IMR-90 (cell line): Measurements from ENCODE around the gene MYRFL. TPM values are rescaled to one million over a fixed set of nuclear protein-coding genes. Genes with fewer than 3 reads are reported as not detected.

Experiments used
- ATAC-seq: fragments of 200-7000 bp; cut with Tn5 transposase; 2 replicates; pipeline ENCODE4 v1.9.1; 2020; ENCODE audit warnings: low read depth, mild to moderate bottlenecking, moderate library complexity
- BruUV-seq: library from RNA; stranded (reverse); fragments of 400-500 nt; replicated peaks from 2 replicates; lab custom pipeline; 2021; lab: Mats Ljungman, UMichigan
- CTCF ChIA-PET: fragments of 300-600 bp; formaldehyde crosslinking; extraction: SDS; loops from one replicate; lab custom pipeline; 2021; ENCODE audit warnings: antibody characterized with exemption; lab: Yijun Ruan, JAX
- POLR2A ChIA-PET: fragments of 300-600 bp; sonication (Branson Sonifier 250); formaldehyde crosslinking; loops from one replicate; lab custom pipeline; 2022; ENCODE audit warnings: antibody characterized with exemption; ENCODE audit not compliant: unreplicated experiment; lab: Charles Lee
- DNase-seq: peaks from one replicate; pipeline ENCODE4 v3.0.0; 2013
- H2AFZ ChIP-seq: replicated peaks from 2 replicates; pipeline ENCODE3; 2013; ENCODE audit warnings: low read length, mild to moderate bottlenecking; ENCODE audit not compliant: poor library complexity
- H2AK5ac ChIP-seq: 2 replicates; pipeline ENCODE4 v1.6.1; 2013; ENCODE audit warnings: low read depth, low read length, inconsistent platforms
- H2AK9ac ChIP-seq: replicated peaks from 2 replicates; pipeline ENCODE3; 2013; ENCODE audit warnings: mild to moderate bottlenecking, low read depth, low read length, moderate library complexity; ENCODE audit not compliant: poor library complexity
- H2BK120ac ChIP-seq: 2 replicates; pipeline ENCODE4 v1.6.1; 2013; ENCODE audit warnings: low read depth, low read length, inconsistent platforms
- H2BK15ac ChIP-seq: 3 replicates; pipeline ENCODE4 v1.6.1; 2013; ENCODE audit warnings: low read depth, low read length, inconsistent platforms
- H2BK20ac ChIP-seq: 2 replicates; pipeline ENCODE4 v1.6.1; 2013; ENCODE audit warnings: low read depth, mild to moderate bottlenecking, inconsistent platforms, low read length, moderate library complexity
- H2BK5ac ChIP-seq: 2 replicates; pipeline ENCODE4 v1.6.1; 2013; ENCODE audit warnings: mild to moderate bottlenecking, low read depth, low read length, inconsistent platforms; ENCODE audit not compliant: poor library complexity, severe bottlenecking
- H3K14ac ChIP-seq: replicated peaks from 2 replicates; pipeline ENCODE4 v1.6.1; 2013; ENCODE audit warnings: low read depth, low read length, inconsistent platforms
- H3K18ac ChIP-seq: 2 replicates; pipeline ENCODE4 v1.6.1; 2013; ENCODE audit warnings: low read depth, low read length, control low read depth
- H3K23ac ChIP-seq: 2 replicates; pipeline ENCODE4 v1.6.1; 2013; ENCODE audit warnings: low read depth, low read length, inconsistent platforms
- H3K27ac ChIP-seq: 2 replicates; pipeline ENCODE4 v1.5.1; 2013; ENCODE audit warnings: mild to moderate bottlenecking, control low read depth, low read length; ENCODE audit not compliant: insufficient read depth
- H3K27me3 ChIP-seq: 2 replicates; pipeline ENCODE4 v1.6.1; 2013; ENCODE audit warnings: low read length; ENCODE audit not compliant: control insufficient read depth, insufficient read depth
- H3K36me3 ChIP-seq: 2 replicates; pipeline ENCODE4 v1.6.1; 2013; ENCODE audit warnings: low read length, mixed read lengths; ENCODE audit not compliant: control insufficient read depth, insufficient read depth
- H3K4ac ChIP-seq: 2 replicates; pipeline ENCODE4 v1.6.1; 2013; ENCODE audit warnings: low read depth, low read length, inconsistent platforms
- H3K4me1 ChIP-seq: 2 replicates; pipeline ENCODE4 v1.6.1; 2013; ENCODE audit warnings: low read length, mixed read lengths; ENCODE audit not compliant: control insufficient read depth, insufficient read depth
- H3K4me2 ChIP-seq: 2 replicates; pipeline ENCODE4 v1.6.1; 2013; ENCODE audit warnings: low read depth, mild to moderate bottlenecking, control low read depth, low read length, moderate library complexity
- H3K4me3 ChIP-seq: 2 replicates; pipeline ENCODE4 v1.5.1; 2013; ENCODE audit warnings: low read depth, mild to moderate bottlenecking, control low read depth, low read length, moderate library complexity; ENCODE audit not compliant: insufficient read depth
- H3K56ac ChIP-seq: 2 replicates; pipeline ENCODE4 v1.6.1; 2013; ENCODE audit warnings: low read length, inconsistent platforms; ENCODE audit not compliant: insufficient read depth; ENCODE audit errors: extremely low read depth
- H3K79me1 ChIP-seq, 2 experiments: 2 replicates each; pipeline ENCODE4 v1.6.1; 2013; ENCODE audit warnings: low read length in 2 of 2, inconsistent platforms in 1 of 2, low read depth in 1 of 2
- H3K9ac ChIP-seq: 2 replicates; pipeline ENCODE4 v1.6.1; 2013; ENCODE audit warnings: low read depth, low read length, control low read depth
- H3K9me1 ChIP-seq: 2 replicates; pipeline ENCODE4 v1.6.1; 2013; ENCODE audit warnings: low read length, inconsistent platforms; ENCODE audit not compliant: insufficient read depth
- H3K9me3 ChIP-seq: 2 replicates; pipeline ENCODE4 v1.6.1; 2013; ENCODE audit warnings: low read length; ENCODE audit not compliant: control insufficient read depth, insufficient read depth
- H4K20me1 ChIP-seq: 2 replicates; pipeline ENCODE4 v1.6.1; 2013; ENCODE audit warnings: low read length, inconsistent platforms; ENCODE audit not compliant: insufficient read depth
- H4K5ac ChIP-seq: 2 replicates; pipeline ENCODE4 v1.6.1; 2013; ENCODE audit warnings: mild to moderate bottlenecking, low read depth, low read length, control low read depth
- H4K8ac ChIP-seq, 2 experiments: 2 replicates each; pipeline ENCODE4 v1.6.1; 2013; ENCODE audit warnings: low read depth in 2 of 2, low read length in 2 of 2, control low read depth in 1 of 2, inconsistent platforms in 1 of 2
- H4K91ac ChIP-seq: 2 replicates; pipeline ENCODE4 v1.6.1; 2013; ENCODE audit warnings: low read depth, low read length, inconsistent platforms; ENCODE audit not compliant: insufficient read depth
- BHLHE40 ChIP-seq: fragments of 150-350 bp; IDR thresholded peaks from 2 replicates; pipeline ENCODE4 v1.6.1; 2016; ENCODE audit warnings: mild to moderate bottlenecking, low read depth, low read length
- CHD1 ChIP-seq: IDR thresholded peaks from 2 replicates; pipeline ENCODE4 v1.6.1; 2012; ENCODE audit warnings: low read depth, low read length, improper control_type of control experiment
- CTCF ChIP-seq: conservative IDR thresholded peaks from 2 replicates; pipeline ENCODE4 v1.5.1; 2012; ENCODE audit warnings: mild to moderate bottlenecking, low read depth, low read length, improper control_type of control experiment
- ELK1 ChIP-seq: fragments of 150-350 bp; IDR thresholded peaks from 2 replicates; pipeline ENCODE4 v1.6.1; 2016; ENCODE audit warnings: low read depth, mild to moderate bottlenecking, low read length, moderate library complexity, borderline replicate concordance
- FOS ChIP-seq: fragments of 150-350 bp; IDR thresholded peaks from 2 replicates; pipeline ENCODE4 v1.6.1; 2016; ENCODE audit warnings: low read depth, low read length
- MXI1 ChIP-seq: IDR thresholded peaks from 2 replicates; pipeline ENCODE4 v1.6.1; 2012; ENCODE audit warnings: low read depth, mild to moderate bottlenecking, low read length, moderate library complexity, borderline replicate concordance
- NFE2L2 ChIP-seq: fragments of 150-350 bp; IDR thresholded peaks from 2 replicates; pipeline ENCODE4 v1.6.1; 2016; ENCODE audit warnings: low read depth, mild to moderate bottlenecking, low read length
- POLR2A ChIP-seq: IDR thresholded peaks from 2 replicates; pipeline ENCODE4 v1.6.1; 2012; ENCODE audit warnings: mild to moderate bottlenecking, low read depth, low read length
- RAD21 ChIP-seq: IDR thresholded peaks from 2 replicates; pipeline ENCODE4 v1.6.1; 2012; ENCODE audit warnings: low read length, improper control_type of control experiment
- RCOR1 ChIP-seq: IDR thresholded peaks from 2 replicates; pipeline ENCODE4 v1.6.1; 2012; ENCODE audit warnings: mild to moderate bottlenecking, low read length, improper control_type of control experiment; ENCODE audit not compliant: insufficient replicate concordance
- RFX5 ChIP-seq: IDR thresholded peaks from 2 replicates; pipeline ENCODE4 v1.8.0; 2012; ENCODE audit warnings: low read depth, mild to moderate bottlenecking, low read length, moderate library complexity
- SMC3 ChIP-seq: fragments of 150-350 bp; IDR thresholded peaks from 2 replicates; pipeline ENCODE4 v1.6.1; 2016; ENCODE audit warnings: low read depth, mild to moderate bottlenecking, antibody characterized with exemption, low read length, moderate library complexity
- USF2 ChIP-seq: fragments of 150-350 bp; IDR thresholded peaks from 2 replicates; pipeline ENCODE4 v1.6.1; 2017; ENCODE audit warnings: mild to moderate bottlenecking, antibody characterized with exemption, low read length, low read depth
- WGBS, 2 experiments: methylation state at CpG; one replicate each; pipeline versions ENCODE4 v1.1.5 to v1.1.7; 2013; ENCODE audit warnings: missing lambda C conversion rate in 2 of 2; ENCODE audit not compliant: insufficient read length in 1 of 2; ENCODE audit errors: extremely low coverage in 2 of 2; 5-methylcytosine and 5-hydroxymethylcytosine counted together
- dilution Hi-C: fragments of 300-500 bp; cut with HindIII; formaldehyde crosslinking; loops from one replicate; pipeline ENCODE4 v1.14.3; 2018; ENCODE audit warnings: low sequenced_read_pairs; ENCODE audit not compliant: unreplicated experiment
- in situ Hi-C: fragments of 300-500 bp; cut with MboI; formaldehyde crosslinking; loops from 3 replicates; pipeline ENCODE4 v1.14.3; 2019; ENCODE audit warnings: low sequenced_read_pairs, inconsistent platforms, mixed read lengths
- intact Hi-C: fragments of 100-400 bp; cut with micrococcal nuclease; formaldehyde crosslinking; loops from 2 replicates; pipeline ENCODE4 v1.10.0; 2022
- polyA plus RNA-seq, 3 experiments: library from polyadenylated mRNA; depleted of rRNA; stranded (reverse); fragments of >200 nt; gene quantifications; 2 replicates each; pipeline ENCODE4 v1.2.3, GENCODE V29; 2012; ENCODE audit warnings: low replicate concordance in 1 of 3
- total RNA-seq: library from RNA; depleted of rRNA; stranded (reverse); fragments of >200 nt; gene quantifications from 2 replicates; pipeline ENCODE4 v1.2.3, GENCODE V29; 2012

The MYRFL gene
- total and polyA plus RNA-seq, 2 of the 4 experiments (the other 2 are of a cell fraction), result not detected

GRCh38 chr12:69978020-69978419 is 153.0 kb downstream of the MYRFL start:
- Histone ChIP-seq H2AK9ac (no peak overlapping the region), H4K8ac (no peak overlapping the region), H4K5ac (no peak overlapping the region), H4K91ac (no peak overlapping the region), H2BK120ac (no peak overlapping the region), H3K9me1 (no peaks in the 10 kb centered on the region), H4K20me1 (no peaks in the 10 kb centered on the region), H3K23ac (no peak overlapping the region), H3K14ac (no peak overlapping the region), H3K9me3 (no peaks in the 10 kb centered on the region), H3K4me3 (no peak overlapping the region), H2BK5ac (no peak overlapping the region), H3K4me2 (no peak overlapping the region), H3K56ac (no peak overlapping the region), H3K9ac (no peak overlapping the region), H3K4ac (no peak overlapping the region), H2AFZ (no peak overlapping the region), H3K4me1 (no peaks in the 10 kb centered on the region), H2BK20ac (no peak overlapping the region), H2AK5ac (no peak overlapping the region), H3K36me3 (no peaks in the 10 kb centered on the region), H3K18ac (no peak overlapping the region), H3K27ac (no peak overlapping the region), H3K27me3 (peaks cover 6% of the 10 kb centered on the region), H3K79me1 (no peaks in the 10 kb centered on the region), H2BK15ac (no peak overlapping the region)
- WGBS, 2 experiments, result 10% methylated on average over 2 of the region's 6 CpGs; no CpG with 5 or more reads in 1 of the 2 experiments
- POLR2A ChIA-PET, result no interaction called here
- no TSS peak for BruUV-seq
- dilution Hi-C loops, result no loop called here
- CTCF ChIA-PET, result no interaction called here
- no peak for DNase-seq
- no peak for TF ChIP-seq POLR2A
- no peak for TF ChIP-seq SMC3
- TF ChIP-seq RAD21, result no peak
- no peak for TF ChIP-seq RFX5
- TF ChIP-seq CTCF, result no peak
- no peak for TF ChIP-seq FOS
- no peak for TF ChIP-seq MXI1
- no peak for TF ChIP-seq NFE2L2
- no peak for TF ChIP-seq ELK1
- no peak for TF ChIP-seq RCOR1
- TF ChIP-seq BHLHE40, result no peak
- no peak for TF ChIP-seq USF2
- no peak for TF ChIP-seq CHD1
- in situ Hi-C loops, result no loop called here
- no peak for ATAC-seq
- intact Hi-C loops, result no loop called here
